HG03354 (cell line): Measurements from ENCODE around the gene HMGA1.
A peak's percentile ranks its signal among the peaks of the same experiment; 100 is the strongest.
"Not testable (repeated sequence)": the region's sequence is repeated elsewhere in the genome, so short reads cannot be mapped to it uniquely, and the experiment has no call there.

ENCODE experiments used
- ATAC-seq: cut with Tn5 transposase; IDR thresholded peaks from one replicate; pipeline ENCODE4 v1.9.1; 2021; ENCODE audit warnings: mild to moderate bottlenecking; ENCODE audit not compliant: unreplicated experiment, poor library complexity, severe bottlenecking

HMGA1 gene

GRCh38 chr6:34249469-34250261 lies 13.0 kb downstream of the HMGA1 start:
- peak; percentile 35 for ATAC-seq

- ATAC-seq = not testable (repeated sequence)
Observed at GRCh38 chr6:34252395-34252794, 15.7 kb downstream of the HMGA1 start.

GRCh38 chr6:34259529-34260069 lies 22.9 kb downstream of the HMGA1 start:
- ATAC-seq = no peak

- no peak for ATAC-seq
Observed at GRCh38 chr6:34260576-34261267, 24.0 kb downstream of the HMGA1 start.

- ATAC-seq = not testable (repeated sequence)
Observed at GRCh38 chr6:34263484-34263883, 26.8 kb downstream of the HMGA1 start.

- ATAC-seq = no peak
Observed at GRCh38 chr6:34267746-34268145, 31.1 kb downstream of the HMGA1 start.

GRCh38 chr6:34269132-34269531 lies 32.5 kb downstream of the HMGA1 start:
- ATAC-seq = not testable (repeated sequence)

GRCh38 chr6:34269658-34270341 lies 33.1 kb downstream of the HMGA1 start:
- not testable (repeated sequence) for ATAC-seq

GRCh38 chr6:34272013-34272926 lies 35.6 kb downstream of the HMGA1 start:
- ATAC-seq = no peak

- no peak for ATAC-seq
Observed at GRCh38 chr6:34273242-34273805, 36.7 kb downstream of the HMGA1 start.

- no peak for ATAC-seq
Observed at GRCh38 chr6:34274129-34274528, 37.5 kb downstream of the HMGA1 start.

GRCh38 chr6:34275128-34275804 lies 38.6 kb downstream of the HMGA1 start:
- ATAC-seq = no peak

- no peak for ATAC-seq
Observed at GRCh38 chr6:34276191-34276590, 39.5 kb downstream of the HMGA1 start.

- ATAC-seq = no peak
Observed at GRCh38 chr6:34276881-34277762, 40.4 kb downstream of the HMGA1 start.

- ATAC-seq = no peak
Observed at GRCh38 chr6:34277763-34278112, 41.1 kb downstream of the HMGA1 start.

GRCh38 chr6:34278833-34279232 lies 42.2 kb downstream of the HMGA1 start:
- ATAC-seq = no peak

- no peak for ATAC-seq
Observed at GRCh38 chr6:34280216-34280615, 43.5 kb downstream of the HMGA1 start.
